Raji (cell line): ENCODE results near the gene ERCC2.

Source experiments
- POLR2A ChIP-seq: IDR thresholded peaks from 2 replicates; pipeline ENCODE4 v1.6.1; 2011; ENCODE audit warnings: low read depth, low read length, control low read depth; ENCODE audit not compliant: insufficient read depth

Gene ERCC2

GRCh38 chr19:45327404-45328143, 42.8 kb downstream of the ERCC2 start:
- TF ChIP-seq POLR2A = no peak

DNA sequence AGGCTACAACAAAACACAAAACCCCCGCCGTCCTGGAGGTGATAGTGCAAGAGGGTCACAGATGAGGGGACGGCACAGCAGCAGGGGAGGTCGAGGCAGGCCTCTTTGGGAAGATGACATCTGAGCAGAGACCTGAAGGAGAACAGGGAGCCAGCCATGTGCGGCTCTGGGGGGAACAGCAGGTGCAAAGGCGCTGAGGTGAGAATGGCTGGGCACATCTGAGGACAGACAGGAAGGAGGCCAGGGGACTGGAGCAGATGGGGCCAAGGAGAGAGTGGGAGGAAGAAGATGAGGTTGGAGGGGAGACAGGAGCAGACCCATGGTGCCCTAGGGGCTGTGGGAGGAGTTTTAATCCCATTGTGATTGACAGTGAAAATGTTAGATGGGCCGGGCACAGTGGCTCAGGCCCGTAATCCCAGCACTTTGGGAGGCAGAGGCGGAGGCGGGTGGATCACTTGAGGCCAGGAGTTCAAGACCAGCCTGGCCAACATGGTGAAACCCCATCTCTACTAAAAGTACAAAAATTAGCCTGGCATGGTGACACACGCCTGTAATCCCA, 45.9 kb downstream of the ERCC2 start:
- no peak for TF ChIP-seq POLR2A

- no peak for TF ChIP-seq POLR2A
These were observed 46.7 kb downstream of the ERCC2 start for GRCh38 chr19:45323671-45324081.

- TF ChIP-seq POLR2A = no peak
These were observed 47.6 kb downstream of the ERCC2 start, which contains the start of gene CKM for GRCh38 chr19:45322744-45323281. TSS of gene CKM (minus strand) at chr19:45322875. CDS start at chr19:45319713, 3,162 bp downstream.

GRCh38 chr19:45322311-45322710, 48.1 kb downstream of the ERCC2 start:
- TF ChIP-seq POLR2A = no peak

DNA sequence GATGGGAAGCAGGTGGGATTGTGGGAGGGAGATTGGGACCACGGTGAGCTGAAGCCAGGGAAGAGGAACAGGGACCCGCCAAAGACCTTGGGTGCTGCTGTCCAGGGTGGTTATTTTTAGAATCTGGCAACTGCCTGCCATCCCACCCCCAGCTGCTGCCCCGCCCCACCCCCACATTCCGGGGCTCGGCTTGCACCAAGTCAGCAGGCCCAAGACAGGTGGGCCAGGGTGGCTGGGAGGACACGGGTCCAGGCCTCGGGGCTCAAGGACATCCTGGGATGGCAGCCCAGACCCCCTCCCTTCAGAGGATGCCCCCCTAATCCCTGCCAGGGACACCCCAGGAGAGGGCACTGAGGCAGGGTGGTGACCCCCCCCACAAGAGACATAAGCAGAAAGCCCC, 48.5 kb downstream of the ERCC2 start:
- no peak for TF ChIP-seq POLR2A

GRCh38 chr19:45320997-45321775, 49.2 kb downstream of the ERCC2 start:
- no peak for TF ChIP-seq POLR2A

GRCh38 chr19:45315304-45315703, 55.1 kb downstream of the ERCC2 start:
- TF ChIP-seq POLR2A = no peak

DNA sequence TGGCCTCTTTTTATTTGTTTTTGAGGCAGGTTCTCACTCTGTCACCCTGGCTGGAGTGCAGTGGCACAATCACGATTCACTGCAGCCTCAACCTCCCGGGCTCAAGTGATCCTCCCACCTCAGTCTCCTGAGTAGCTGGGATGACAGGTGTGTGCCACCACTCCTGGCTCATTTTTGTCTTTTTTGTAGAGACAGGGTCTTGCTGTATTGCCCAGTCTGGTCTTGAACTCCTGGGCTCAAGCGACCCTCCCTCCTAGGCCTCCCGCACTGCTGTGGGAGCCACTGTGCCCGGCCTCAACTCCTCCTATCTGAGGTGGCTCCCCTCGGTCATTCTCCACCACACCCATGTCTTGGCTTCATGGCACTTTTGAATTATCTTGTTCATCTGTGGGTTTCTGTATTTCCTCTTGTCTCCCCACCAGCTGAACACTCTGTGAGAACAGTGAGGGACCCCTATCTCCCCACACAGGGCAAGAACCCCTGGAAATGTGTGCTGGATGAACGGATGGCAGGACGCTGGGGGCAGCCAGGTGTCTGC, 55.6 kb downstream of the ERCC2 start:
- TF ChIP-seq POLR2A = no peak

- no peak for TF ChIP-seq POLR2A
These were observed 58.8 kb downstream of the ERCC2 start for GRCh38 chr19:45311621-45312020.

GRCh38 chr19:45307361-45307760, 63.0 kb downstream of the ERCC2 start:
- TF ChIP-seq POLR2A = no peak

GRCh38 chr19:45306518-45307027, 63.8 kb downstream of the ERCC2 start:
- no peak for TF ChIP-seq POLR2A

GRCh38 chr19:45306040-45306439, 64.3 kb downstream of the ERCC2 start:
- no peak for TF ChIP-seq POLR2A

DNA sequence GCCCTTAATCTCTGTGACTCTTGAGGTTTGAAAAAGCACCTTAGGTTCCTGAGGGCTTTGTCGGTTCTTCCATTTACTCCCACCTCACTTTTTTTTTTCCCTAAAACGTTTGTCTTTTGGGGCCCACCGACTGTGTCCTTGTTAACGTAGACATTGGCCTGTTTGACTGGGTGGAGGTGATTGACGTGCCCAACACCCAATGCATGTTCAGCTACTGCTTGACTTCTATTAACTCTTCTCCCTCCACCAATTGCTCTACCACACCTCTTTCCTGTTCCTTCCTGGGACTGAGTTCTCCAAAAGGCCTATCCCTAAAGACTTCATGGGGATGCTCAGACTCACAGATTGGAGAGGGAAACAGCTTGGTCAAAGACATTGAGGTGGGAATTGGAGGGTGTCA, 65.0 kb downstream of the ERCC2 start:
- TF ChIP-seq POLR2A = no peak

- TF ChIP-seq POLR2A = no peak
These were observed 65.4 kb downstream of the ERCC2 start for GRCh38 chr19:45305007-45305406.
